Brain microvascular endothelial cell (primary cell): ENCODE data around the gene FCRL5.

Experiments
- DNase-seq: peaks from one replicate; pipeline ENCODE4 v3.0.0-alpha.2; 2020
- H3K27ac ChIP-seq: fragments of 250-450 bp; sonication (Bioruptor Pico); 2 replicates; pipeline ENCODE4 v1.5.1; 2020; ENCODE audit warnings: mild to moderate bottlenecking, moderate library complexity
- H3K27me3 ChIP-seq: fragments of 250-450 bp; sonication (Bioruptor Pico); replicated peaks from 2 replicates; pipeline ENCODE4 v1.5.1; 2020; ENCODE audit warnings: mild to moderate bottlenecking
- H3K36me3 ChIP-seq: fragments of 250-450 bp; sonication (Bioruptor Pico); replicated peaks from 2 replicates; pipeline ENCODE4 v1.5.1; 2020; ENCODE audit warnings: mild to moderate bottlenecking
- H3K4me3 ChIP-seq: 2 replicates; pipeline ENCODE4 v1.5.1; 2011; ENCODE audit warnings: low read depth, mild to moderate bottlenecking, control low read depth, low read length, moderate library complexity
- in situ Hi-C: cut with HindIII; loops from 2 replicates; pipeline ENCODE4 v1.10.0; 2017; ENCODE audit warnings: low sequenced_read_pairs, low pct_ligation_motif_present
- TF ChIP-seq, protein P1 (sequence below): IDR thresholded peaks from 2 replicates; pipeline ENCODE4 v1.5.1; 2011; ENCODE audit warnings: low read depth, mild to moderate bottlenecking, moderate library complexity, low read length, control low read depth, inconsistent platforms; ENCODE audit errors: missing control alignments

FCRL5 gene

GRCh38 chr1:157482174-157482573 is 70.1 kb downstream of the FCRL5 start:
- no peak overlapping the region for H3K4me3 ChIP-seq
- TF ChIP-seq, protein P1, sequence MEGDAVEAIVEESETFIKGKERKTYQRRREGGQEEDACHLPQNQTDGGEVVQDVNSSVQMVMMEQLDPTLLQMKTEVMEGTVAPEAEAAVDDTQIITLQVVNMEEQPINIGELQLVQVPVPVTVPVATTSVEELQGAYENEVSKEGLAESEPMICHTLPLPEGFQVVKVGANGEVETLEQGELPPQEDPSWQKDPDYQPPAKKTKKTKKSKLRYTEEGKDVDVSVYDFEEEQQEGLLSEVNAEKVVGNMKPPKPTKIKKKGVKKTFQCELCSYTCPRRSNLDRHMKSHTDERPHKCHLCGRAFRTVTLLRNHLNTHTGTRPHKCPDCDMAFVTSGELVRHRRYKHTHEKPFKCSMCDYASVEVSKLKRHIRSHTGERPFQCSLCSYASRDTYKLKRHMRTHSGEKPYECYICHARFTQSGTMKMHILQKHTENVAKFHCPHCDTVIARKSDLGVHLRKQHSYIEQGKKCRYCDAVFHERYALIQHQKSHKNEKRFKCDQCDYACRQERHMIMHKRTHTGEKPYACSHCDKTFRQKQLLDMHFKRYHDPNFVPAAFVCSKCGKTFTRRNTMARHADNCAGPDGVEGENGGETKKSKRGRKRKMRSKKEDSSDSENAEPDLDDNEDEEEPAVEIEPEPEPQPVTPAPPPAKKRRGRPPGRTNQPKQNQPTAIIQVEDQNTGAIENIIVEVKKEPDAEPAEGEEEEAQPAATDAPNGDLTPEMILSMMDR: no peak

DNA sequence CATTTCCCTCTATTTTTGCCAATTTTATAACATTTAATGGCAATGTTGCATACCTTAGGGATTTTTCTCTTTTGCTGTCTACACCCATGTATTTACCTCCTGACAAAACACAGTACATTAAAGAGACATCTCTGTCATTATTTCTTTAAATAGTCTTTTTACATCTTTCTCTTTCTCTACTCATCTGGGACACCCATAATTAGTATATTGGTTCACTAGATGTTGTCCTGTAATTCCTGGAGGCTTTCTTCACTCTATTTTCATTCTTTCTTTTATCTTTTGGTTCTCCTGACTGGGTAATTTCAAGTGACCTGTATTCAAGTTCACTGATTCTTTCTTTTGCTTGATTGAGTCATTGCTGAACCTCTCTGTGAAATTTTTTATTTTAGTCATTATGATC is 74.3 kb downstream of the FCRL5 start:
- TF ChIP-seq, protein P1: no peak
- in situ Hi-C loops: loop anchor here (25.0 kb wide), 1 partner anchor 116 kb away; no protein-coding TSS in a partner anchor
- Histone ChIP-seq H3K36me3 (no peaks in the 10 kb centered on the region), H3K27ac (no peak overlapping the region), H3K27me3 (no peaks in the 10 kb centered on the region), H3K4me3 (no peak overlapping the region)
- DNase-seq: no peak

More at GRCh38 chr1:157482174-157482573, 70.1 kb downstream of the FCRL5 start:
- in situ Hi-C loops: loop anchor here (25.0 kb wide), 1 partner anchor 120 kb away; no protein-coding TSS in a partner anchor
- no peak overlapping the region for H3K27ac ChIP-seq
- no peak for DNase-seq
- no peaks in the 10 kb centered on the region for H3K27me3 ChIP-seq
- no peaks in the 10 kb centered on the region for H3K36me3 ChIP-seq

- DNase-seq: no peak
- Histone ChIP-seq H3K4me3 (no peak overlapping the region), H3K36me3 (no peaks in the 10 kb centered on the region), H3K27me3 (no peaks in the 10 kb centered on the region), H3K27ac (no peak overlapping the region)
- TF ChIP-seq, protein P1: no peak
- in situ Hi-C loops: loop anchor here (25.0 kb wide), 1 partner anchor 115 kb away; no protein-coding TSS in a partner anchor
Measured at GRCh38 chr1:157477419-157477818, 74.9 kb downstream of the FCRL5 start.

DNA sequence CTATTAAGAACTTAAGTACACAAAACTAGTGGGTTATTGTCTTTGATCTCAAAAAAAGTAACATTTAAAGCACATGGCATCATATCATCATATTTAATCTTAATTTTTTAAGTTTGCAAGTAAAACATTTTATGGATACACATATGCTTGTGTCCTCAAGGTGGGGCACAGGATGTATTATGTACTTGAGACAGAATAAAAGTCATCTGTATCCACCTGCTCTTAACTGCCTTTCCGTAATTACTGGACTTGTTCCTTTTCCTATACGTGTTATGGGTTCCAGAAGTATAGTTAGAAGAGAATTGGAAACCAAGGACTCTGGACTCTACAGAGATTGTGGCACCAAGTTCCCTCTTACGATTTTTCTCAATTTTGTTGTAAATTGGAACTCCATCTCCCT is 79.4 kb downstream of the FCRL5 start:
- Histone ChIP-seq H3K27ac (no peak overlapping the region), H3K36me3 (no peaks in the 10 kb centered on the region), H3K27me3 (no peaks in the 10 kb centered on the region), H3K4me3 (no peak overlapping the region)
- in situ Hi-C loops: no loop called here
- TF ChIP-seq, protein P1: no peak
- DNase-seq: no peak

DNA sequence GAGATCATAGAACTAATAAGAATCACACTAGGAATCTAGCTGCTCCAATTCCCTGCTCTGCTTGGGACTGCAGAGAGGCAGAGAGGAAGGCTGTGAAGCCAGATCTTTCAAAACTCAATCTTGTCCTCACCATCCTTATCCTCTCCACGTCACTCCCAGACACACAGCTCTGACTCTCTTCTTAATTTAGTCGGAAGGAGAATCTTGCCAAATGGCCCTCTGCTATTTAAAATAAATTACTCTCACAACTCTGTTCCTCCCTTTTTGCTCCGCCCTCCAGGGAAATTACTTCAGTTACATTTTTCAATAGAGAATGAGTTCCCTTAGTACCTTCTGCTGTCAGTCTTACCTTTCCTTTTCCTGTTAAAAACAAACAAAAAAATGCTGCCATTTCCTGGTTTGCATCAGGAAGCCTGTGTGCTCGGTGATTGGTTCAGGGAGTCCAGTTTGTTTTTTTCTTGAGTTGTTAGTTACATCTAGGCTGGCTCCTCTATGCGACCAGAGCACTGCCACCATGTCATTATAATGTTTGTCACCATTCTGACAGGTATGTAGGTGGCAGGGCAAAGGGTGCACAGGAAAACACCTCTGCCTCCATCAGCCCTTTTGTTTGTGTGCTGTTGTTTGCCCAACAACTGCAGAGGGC is 80.1 kb downstream of the FCRL5 start:
- H3K27me3 ChIP-seq: no peaks in the 10 kb centered on the region
- no peaks in the 10 kb centered on the region for H3K36me3 ChIP-seq
- TF ChIP-seq, protein P1: no peak
- in situ Hi-C loops: no loop called here
- DNase-seq: no peak
- H3K4me3 ChIP-seq: no peak overlapping the region
- H3K27ac ChIP-seq: no peak overlapping the region

DNA sequence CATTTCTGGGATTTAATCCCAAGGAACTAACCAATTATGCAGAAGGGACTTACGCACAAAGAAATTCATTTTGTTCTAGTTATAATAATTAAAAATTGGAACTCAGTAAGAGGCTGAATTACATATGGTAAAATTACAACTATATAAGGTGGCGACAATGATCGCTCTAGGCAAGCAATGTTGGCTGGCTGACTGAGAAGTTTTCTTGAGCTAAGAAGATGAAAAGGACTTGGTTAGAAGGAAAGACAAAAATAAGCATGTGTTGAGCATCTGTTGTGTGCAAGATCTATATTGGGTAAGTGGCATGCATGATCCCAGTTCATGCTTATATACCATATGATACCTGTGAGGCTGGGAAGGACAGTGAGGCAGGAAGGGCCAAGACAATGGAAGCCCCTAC is 80.8 kb downstream of the FCRL5 start:
- Histone ChIP-seq H3K36me3 (no peaks in the 10 kb centered on the region), H3K27ac (no peak overlapping the region), H3K27me3 (no peaks in the 10 kb centered on the region), H3K4me3 (no peak overlapping the region)
- in situ Hi-C loops: no loop called here
- TF ChIP-seq, protein P1: no peak
- DNase-seq: no peak
